ENCODE measurements around the gene STX2. TPM values are rescaled to one million over a fixed set of nuclear protein-coding genes. Genes with fewer than 3 reads are reported as not detected.
"Not testable (repeated sequence)": the region's sequence is repeated elsewhere in the genome, so short reads cannot be mapped to it uniquely, and the experiment has no call there.

STX2 gene
- total RNA-seq, 3 donors from 2014 or later, result 12.2 to 13.4 (median 12.7) TPM

- no peaks in the 10 kb centered on the region for H3K9me3 Mint-ChIP-seq
- no peak for DNase-seq
- peaks cover 49% of the 10 kb centered on the region for H3K36me3 Mint-ChIP-seq (ENCODE audit: insufficient read depth)
These were observed 34.8 kb upstream of the STX2 start for GRCh38 chr12:130873825-130874224.

DNA sequence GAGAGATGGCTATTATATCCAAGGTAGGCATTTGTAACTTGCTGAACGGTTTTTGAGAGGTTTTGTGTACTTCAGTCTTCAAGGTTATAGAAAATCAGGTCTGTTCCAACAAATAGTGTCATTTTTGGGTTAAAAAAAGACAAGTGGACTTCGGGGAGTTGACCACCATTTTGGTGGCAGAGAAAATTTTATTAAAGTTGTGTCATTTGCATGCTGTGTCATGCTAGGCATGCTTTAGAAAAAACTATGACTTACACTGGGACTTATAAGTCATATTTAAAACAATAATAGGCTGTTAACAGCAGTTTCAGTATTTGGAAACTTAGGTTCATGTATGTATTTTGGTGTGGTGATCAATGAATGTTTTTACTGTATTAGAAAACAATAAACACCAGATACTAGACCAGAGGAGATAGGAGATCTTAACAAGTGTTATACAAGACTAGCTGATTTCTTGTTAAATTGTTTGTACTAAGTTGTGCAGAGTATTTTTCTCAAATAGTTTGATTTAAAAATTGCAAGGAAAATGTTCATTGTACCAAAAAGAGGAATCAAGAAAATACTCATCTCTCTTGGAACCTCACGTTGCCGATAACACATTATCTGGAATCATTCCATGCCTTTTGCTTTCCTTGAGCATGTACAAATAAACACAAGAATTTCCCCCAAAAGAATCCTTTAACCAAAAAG is 34.2 kb upstream of the STX2 start:
- ATAC-seq (no peak), DNase-seq (no peak)
- Mint-ChIP-seq H3K27me3 (ENCODE audit: low read depth) (no peaks in the 10 kb centered on the region), H3K4me3 (peak overlapping the region; percentile 94), H3K36me3 (ENCODE audit: insufficient read depth) (peaks cover 49% of the 10 kb centered on the region), H3K4me1 (ENCODE audit: low read depth) (peaks cover 64% of the 10 kb centered on the region), H3K9me3 (no peaks in the 10 kb centered on the region)

More at GRCh38 chr12:130873825-130874224, 34.8 kb upstream of the STX2 start:
- ATAC-seq, result no peak
- H3K27me3 Mint-ChIP-seq (ENCODE audit: low read depth), result no peaks in the 10 kb centered on the region
- H3K4me3 Mint-ChIP-seq, result peak overlapping the region; percentile 94
- peaks cover 60% of the 10 kb centered on the region for H3K4me1 Mint-ChIP-seq (ENCODE audit: low read depth)

- peak; percentile 31 to 32 for ATAC-seq
- Mint-ChIP-seq H3K36me3 (ENCODE audit: insufficient read depth) (peaks cover 46% of the 10 kb centered on the region), H3K9me3 (no peaks in the 10 kb centered on the region), H3K27me3 (ENCODE audit: low read depth) (no peaks in the 10 kb centered on the region), H3K4me3 (peak overlapping the region; percentile 94), H3K4me1 (ENCODE audit: low read depth) (peaks cover 66% of the 10 kb centered on the region)
- peak; percentile 43 for DNase-seq
These were observed 33.4 kb upstream of the STX2 start for GRCh38 chr12:130872179-130873096.

DNA sequence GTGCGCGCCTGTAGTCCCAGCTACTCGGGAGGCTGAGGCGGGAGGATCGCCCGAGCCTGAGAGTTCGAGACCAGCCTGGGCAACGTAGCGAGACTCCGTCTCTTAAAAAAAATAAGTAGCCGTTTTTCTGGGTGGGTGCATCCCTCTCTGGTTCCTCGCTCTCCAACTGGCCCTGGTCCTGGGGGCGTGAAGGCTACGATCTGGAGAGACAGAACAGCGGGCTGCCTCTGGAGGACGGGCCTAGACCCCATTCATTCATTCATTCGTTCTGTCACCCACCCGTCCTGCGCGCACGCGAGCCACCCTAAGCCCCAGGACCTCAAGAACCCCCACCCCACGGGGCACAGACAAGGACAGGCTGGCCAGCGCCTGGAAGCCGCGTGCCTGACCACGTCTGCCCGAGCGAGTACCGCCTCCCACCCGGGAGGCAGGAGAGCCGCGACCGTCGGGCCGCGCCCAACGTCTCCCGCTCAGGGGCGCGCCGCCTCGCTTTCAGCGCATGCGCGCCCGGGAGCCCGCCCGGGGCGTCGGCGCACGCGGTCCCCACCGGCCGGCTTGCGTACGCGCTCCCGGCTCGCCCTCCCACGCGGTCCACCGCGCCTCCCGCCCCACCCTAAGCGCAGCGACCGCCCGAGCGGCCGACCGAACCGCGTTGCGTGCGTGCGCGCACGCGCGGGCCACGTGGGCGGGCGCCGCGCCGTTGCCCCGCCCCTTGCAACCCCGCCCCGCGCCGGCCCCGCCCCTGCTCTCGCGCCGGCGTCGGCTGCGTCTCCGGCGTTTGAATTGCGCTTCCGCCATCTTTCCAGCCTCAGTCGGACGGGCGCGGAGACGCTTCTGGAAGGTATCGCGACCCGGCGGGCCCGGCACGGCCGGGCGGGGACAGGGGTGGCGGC is 32.5 kb upstream of the STX2 start, which contains the start of gene RAN:
TSS of gene RAN (plus strand) at position 781 of the 893 bp plus-strand sequence. CDS start 528 bp downstream, outside the sequence.
- Mint-ChIP-seq H3K36me3 (ENCODE audit: insufficient read depth) (peaks cover 38% of the 10 kb centered on the region), H3K4me3 (peak within 1 kb of the TSS; percentile 94), H3K4me1 (ENCODE audit: low read depth) (peaks cover 61% of the 10 kb centered on the region), H3K27me3 (ENCODE audit: low read depth) (no peaks in the 10 kb centered on the region), H3K9me3 (no peaks in the 10 kb centered on the region)
- ATAC-seq (peak; percentile 81 to 83), DNase-seq (peak; percentile 93)

GRCh38 chr12:130870442-130871285 is 31.6 kb upstream of the STX2 start:
- Mint-ChIP-seq H3K36me3 (ENCODE audit: insufficient read depth) (peaks cover 30% of the 10 kb centered on the region), H3K9me3 (no peaks in the 10 kb centered on the region), H3K4me3 (peak overlapping the region; percentile 84), H3K27me3 (ENCODE audit: low read depth) (no peaks in the 10 kb centered on the region), H3K4me1 (ENCODE audit: low read depth) (peaks cover 57% of the 10 kb centered on the region)
- ATAC-seq, result peak; percentile 49 to 52
- peak; percentile 60 for DNase-seq

- DNase-seq, result no peak
- Mint-ChIP-seq H3K4me3 (no peak overlapping the region), H3K9me3 (no peaks in the 10 kb centered on the region), H3K4me1 (ENCODE audit: low read depth) (peaks cover 39% of the 10 kb centered on the region), H3K27me3 (ENCODE audit: low read depth) (no peaks in the 10 kb centered on the region), H3K36me3 (ENCODE audit: insufficient read depth) (peaks cover 9% of the 10 kb centered on the region)
- ATAC-seq, result no peak
These were observed 29.4 kb upstream of the STX2 start for GRCh38 chr12:130868412-130868811.

GRCh38 chr12:130863298-130863697 is 24.2 kb upstream of the STX2 start:
- Mint-ChIP-seq H3K9me3 (no peaks in the 10 kb centered on the region), H3K4me3 (no peak overlapping the region), H3K27me3 (ENCODE audit: low read depth) (no peaks in the 10 kb centered on the region), H3K36me3 (ENCODE audit: insufficient read depth) (no peaks in the 10 kb centered on the region), H3K4me1 (ENCODE audit: low read depth) (peaks cover 13% of the 10 kb centered on the region)
- DNase-seq (no peak), ATAC-seq (no peak)

DNA sequence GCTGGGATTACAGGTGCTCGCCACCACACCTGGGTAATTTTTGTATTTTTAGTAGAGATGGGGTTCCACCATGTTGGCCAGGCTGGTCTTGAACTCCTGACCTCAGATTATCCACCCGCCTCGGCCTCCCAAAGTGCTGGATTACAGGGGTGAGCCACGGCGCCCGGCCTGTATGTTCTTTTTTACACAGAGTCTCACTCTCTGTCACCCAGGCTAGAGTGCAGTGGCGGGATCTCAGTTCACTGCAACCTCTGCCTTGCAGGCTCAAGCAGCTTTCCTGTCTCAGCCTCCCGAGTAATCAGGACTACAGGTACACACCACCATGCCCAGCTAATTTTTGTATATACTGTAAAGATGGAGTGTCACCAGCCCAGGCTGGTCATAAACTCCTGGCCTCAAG is 23.7 kb upstream of the STX2 start:
- H3K9me3 Mint-ChIP-seq; H3K27me3 Mint-ChIP-seq (ENCODE audit: low read depth); DNase-seq; H3K4me3 Mint-ChIP-seq; H3K36me3 Mint-ChIP-seq (ENCODE audit: insufficient read depth); ATAC-seq; H3K4me1 Mint-ChIP-seq (ENCODE audit: low read depth): not testable (repeated sequence)

DNA sequence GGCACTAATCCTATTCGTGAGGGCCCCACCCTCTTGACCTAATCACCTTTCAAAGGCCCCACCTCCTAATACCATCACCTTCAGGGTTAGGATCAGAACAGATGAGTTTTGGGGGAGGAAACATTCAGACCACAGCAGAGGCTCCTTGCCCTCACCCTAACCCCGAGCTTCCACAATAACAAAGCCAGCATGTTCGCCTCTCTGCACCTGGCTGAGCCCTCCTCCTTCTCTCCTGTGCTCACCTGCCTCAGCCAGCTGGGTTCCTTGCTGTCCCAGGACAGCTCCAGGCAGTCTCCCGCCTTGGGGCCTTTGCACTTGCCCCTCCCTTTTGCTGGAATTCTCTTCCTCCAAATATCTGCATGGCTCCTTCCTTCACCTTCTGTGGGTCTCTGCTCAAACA is 23.1 kb upstream of the STX2 start:
- DNase-seq, result no peak
- no peak for ATAC-seq
- no peaks in the 10 kb centered on the region for H3K9me3 Mint-ChIP-seq
- peaks cover 3% of the 10 kb centered on the region for H3K27me3 Mint-ChIP-seq (ENCODE audit: low read depth)
- no peaks in the 10 kb centered on the region for H3K36me3 Mint-ChIP-seq (ENCODE audit: insufficient read depth)
- H3K4me1 Mint-ChIP-seq (ENCODE audit: low read depth), result peaks cover 5% of the 10 kb centered on the region
- H3K4me3 Mint-ChIP-seq, result no peak overlapping the region

GRCh38 chr12:130860311-130860710 is 21.3 kb upstream of the STX2 start:
- H3K4me3 Mint-ChIP-seq, result no peak overlapping the region
- no peak for ATAC-seq

GRCh38 chr12:130859161-130859560 is 20.1 kb upstream of the STX2 start:
- Mint-ChIP-seq H3K27me3 (ENCODE audit: low read depth) (peaks cover 7% of the 10 kb centered on the region), H3K36me3 (ENCODE audit: insufficient read depth) (no peaks in the 10 kb centered on the region), H3K4me1 (ENCODE audit: low read depth) (no peaks in the 10 kb centered on the region), H3K9me3 (peaks cover 5% of the 10 kb centered on the region), H3K4me3 (no peak overlapping the region)
- DNase-seq (no peak), ATAC-seq (no peak)

More at GRCh38 chr12:130860311-130860710, 21.3 kb upstream of the STX2 start:
- Mint-ChIP-seq H3K27me3 (ENCODE audit: low read depth) (peaks cover 6% of the 10 kb centered on the region), H3K9me3 (peaks cover 5% of the 10 kb centered on the region), H3K36me3 (ENCODE audit: insufficient read depth) (no peaks in the 10 kb centered on the region), H3K4me1 (ENCODE audit: low read depth) (no peaks in the 10 kb centered on the region)
- DNase-seq, result no peak

GRCh38 chr12:130858084-130858483 is 19.0 kb upstream of the STX2 start:
- H3K27me3 Mint-ChIP-seq (ENCODE audit: low read depth), result peaks cover 7% of the 10 kb centered on the region
- no peak overlapping the region for H3K4me3 Mint-ChIP-seq
- ATAC-seq (no peak), DNase-seq (no peak)
- H3K4me1 Mint-ChIP-seq (ENCODE audit: low read depth), result no peaks in the 10 kb centered on the region
- H3K9me3 Mint-ChIP-seq, result peaks cover 5% of the 10 kb centered on the region
- H3K36me3 Mint-ChIP-seq (ENCODE audit: insufficient read depth), result no peaks in the 10 kb centered on the region

DNA sequence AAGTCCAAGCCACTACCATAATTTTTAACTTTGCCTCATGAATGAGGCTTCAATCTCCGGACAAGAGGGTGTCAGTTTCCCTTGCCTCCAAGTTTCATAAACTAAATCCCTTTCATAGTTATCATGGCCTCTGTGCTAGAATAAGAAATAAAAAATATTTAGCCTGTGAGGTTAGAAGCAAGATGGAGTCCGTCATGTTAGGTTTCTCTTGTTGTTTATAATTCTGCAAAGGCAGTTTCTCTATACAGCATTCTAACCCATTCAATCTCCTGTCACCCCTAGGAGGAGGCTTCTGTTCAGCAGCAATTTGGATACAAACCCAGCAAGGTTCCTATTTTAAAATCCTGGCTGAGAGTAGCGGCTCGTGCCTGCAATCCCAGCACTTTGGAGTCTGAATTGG is 17.0 kb upstream of the STX2 start:
- ATAC-seq, result no peak
- no peak for DNase-seq
- Mint-ChIP-seq H3K4me3 (no peak overlapping the region), H3K9me3 (peaks cover 5% of the 10 kb centered on the region), H3K36me3 (ENCODE audit: insufficient read depth) (no peaks in the 10 kb centered on the region), H3K27me3 (ENCODE audit: low read depth) (peaks cover 7% of the 10 kb centered on the region), H3K4me1 (ENCODE audit: low read depth) (no peaks in the 10 kb centered on the region)
